ENCODE data around the gene CST11.

The CST11 gene

GRCh38 chr20:23453549-23454543 is 1.2 kb upstream of the CST11 start:
- DNase-seq = no peak

DNA sequence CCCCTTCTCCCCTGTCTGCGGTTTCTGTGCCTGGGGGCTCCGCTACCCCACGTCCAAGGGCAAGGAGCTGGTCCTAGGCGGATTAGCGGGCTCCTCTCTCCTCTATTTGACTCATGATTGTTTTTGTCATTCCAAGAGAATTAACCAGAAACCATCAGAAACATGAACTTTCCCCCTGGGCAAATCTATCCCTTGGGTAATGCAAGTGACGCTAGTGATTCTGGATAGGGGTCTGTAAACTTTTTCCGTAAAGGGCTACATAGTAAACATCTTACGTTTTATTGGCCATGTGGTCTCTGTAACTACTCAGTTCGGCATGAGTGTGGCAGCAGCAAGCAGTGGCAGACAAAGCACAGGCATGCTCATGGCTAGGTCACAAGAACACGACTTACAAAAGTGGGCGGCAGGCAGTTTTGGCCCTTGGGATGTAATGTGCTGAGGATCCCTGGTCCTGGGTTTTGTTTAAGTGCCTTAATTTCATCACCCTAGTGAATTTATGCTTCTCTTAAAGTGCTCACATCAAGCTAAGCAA is 654 bp downstream of the CST11 start:
- DNase-seq = no peak

GRCh38 chr20:23450877-23451276 is 1.8 kb downstream of the CST11 start:
- no peak for DNase-seq

- DNase-seq = no peak
Measured at GRCh38 chr20:23449421-23449820, 3.3 kb downstream of the CST11 start.

- no peak for DNase-seq
Measured at GRCh38 chr20:23448167-23448566, 4.5 kb downstream of the CST11 start.

- peak; percentile 20 for DNase-seq
Measured at GRCh38 chr20:23446505-23446904, 6.2 kb downstream of the CST11 start.

GRCh38 chr20:23445596-23446217 is 7.0 kb downstream of the CST11 start:
- no peak for DNase-seq

DNA sequence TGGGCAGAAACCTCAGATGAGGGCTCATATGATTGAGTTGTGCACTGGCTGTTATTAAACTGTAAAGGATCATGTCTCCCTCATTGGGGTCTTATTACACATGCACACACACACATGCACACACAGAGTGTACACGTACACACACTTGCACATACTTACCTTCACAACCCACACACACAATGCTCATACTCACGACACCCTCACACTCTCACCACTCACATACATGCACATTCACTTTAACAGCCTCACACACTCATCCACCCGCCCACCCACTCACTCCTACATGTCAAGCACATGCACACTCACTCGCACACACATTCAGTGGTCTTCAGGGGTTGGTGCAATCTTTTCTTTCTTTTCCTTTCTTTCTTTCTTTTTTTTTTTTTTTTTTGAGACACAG is 7.8 kb downstream of the CST11 start:
- no peak for DNase-seq

DNA sequence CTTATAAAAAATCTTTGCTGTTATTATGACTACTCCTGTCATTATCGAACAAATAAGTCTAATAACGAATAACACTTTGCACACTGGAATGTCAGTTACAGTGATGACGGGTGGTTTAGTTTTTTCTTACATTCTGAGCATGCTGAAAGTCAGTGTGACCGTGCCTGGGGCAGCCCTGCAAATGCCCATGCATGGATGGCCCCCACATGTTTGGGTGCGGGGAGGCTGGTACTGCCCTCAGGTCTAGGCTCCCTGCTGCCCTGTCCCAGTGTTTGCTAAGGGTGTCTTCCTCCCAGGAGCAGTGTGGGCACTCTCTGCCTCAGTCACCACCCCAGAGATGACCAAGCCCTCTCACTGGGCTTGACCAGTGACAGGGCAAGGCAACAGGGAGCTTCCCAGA is 10.2 kb downstream of the CST11 start:
- no peak for DNase-seq

DNA sequence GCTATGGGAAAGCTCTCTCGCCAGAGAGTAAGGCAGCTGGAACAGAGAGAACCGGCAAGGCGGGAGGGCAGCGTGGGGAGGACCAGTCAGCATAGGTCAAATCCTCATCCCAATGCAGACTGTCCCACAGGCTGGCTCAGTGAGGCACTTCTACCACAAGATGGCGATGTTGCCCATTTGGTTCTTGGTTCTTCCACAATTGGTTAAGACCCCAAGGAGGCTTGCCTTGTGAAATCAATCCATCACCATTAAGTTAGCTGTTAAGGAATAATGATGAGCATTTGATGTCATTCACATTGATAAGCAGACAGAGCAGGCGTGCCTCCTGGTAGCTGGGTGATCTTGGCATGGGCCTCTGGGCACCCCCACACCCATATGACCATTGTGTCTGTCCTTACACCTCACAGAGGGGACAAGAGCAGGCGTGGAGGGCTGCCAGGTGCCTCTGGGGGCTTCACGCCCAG is 10.8 kb downstream of the CST11 start:
- peak; percentile 69 for DNase-seq

- no peak for DNase-seq
Measured at GRCh38 chr20:23440004-23440403, 12.7 kb downstream of the CST11 start.

DNA sequence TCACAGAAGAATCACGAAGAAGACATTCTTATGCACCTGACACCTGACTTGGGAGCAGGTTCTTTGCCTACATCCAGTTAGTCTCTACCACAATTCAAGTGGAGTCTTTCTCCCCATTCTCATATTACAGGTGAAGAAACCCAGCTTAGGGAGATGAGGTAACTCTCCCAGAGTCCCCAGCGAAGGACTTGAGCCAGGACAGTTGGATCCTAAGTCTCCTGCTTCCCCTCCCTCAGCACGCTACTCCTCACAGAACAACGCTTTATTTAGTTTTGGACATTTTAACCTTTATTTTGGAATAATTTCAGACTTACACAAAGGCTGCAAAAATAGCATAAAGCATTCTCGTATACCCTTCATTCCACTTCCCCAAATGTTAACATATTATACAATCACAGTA is 14.0 kb downstream of the CST11 start:
- no peak for DNase-seq

- no peak for DNase-seq
Measured at GRCh38 chr20:23437126-23437899, 15.4 kb downstream of the CST11 start.

- DNase-seq = peak; percentile 53
Measured at GRCh38 chr20:23436681-23437080, 16.0 kb downstream of the CST11 start.

DNA sequence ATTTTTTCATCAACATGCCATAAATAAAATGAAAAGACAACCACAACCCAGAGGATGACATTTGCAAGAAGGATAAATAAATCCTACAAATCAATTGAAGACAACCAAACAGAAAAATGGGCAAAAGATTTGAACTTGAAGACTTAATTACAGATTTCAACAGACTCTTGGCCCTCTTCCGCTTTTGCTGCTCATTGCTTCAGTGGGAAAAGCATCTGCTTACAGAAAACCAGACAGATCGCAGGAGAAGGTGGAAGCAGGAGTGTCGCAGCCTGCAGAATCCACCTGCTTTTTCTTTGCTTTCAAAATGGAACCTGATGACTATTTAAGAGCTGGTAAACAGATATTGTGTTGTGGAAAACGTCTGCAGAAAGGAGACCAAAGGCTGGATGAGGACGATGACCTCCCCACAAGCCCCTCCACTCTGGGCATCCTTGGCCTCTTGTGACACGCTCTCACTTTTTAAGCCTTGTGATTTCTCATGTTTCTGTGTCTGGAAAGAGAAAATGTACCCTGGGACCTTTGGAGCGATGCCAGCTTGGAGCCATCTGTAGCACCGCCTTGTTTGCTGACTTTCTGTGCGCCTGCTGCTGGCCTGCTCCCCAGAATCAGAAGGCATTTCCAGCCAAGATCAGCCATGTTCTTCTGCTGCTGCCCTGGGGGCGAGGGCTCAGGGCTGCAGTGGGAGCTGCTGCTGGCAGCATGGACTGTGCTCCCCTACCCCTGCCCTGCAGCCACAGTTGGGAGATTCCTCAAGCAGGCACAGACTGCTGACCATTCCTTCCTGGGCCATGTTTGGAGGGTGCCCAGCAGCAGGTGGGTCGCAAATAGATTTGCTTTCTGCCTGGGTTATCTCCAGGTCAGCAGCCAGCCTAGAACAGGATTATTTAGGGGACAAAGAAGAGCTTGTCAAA is 16.8 kb downstream of the CST11 start:
- DNase-seq = no peak

DNA sequence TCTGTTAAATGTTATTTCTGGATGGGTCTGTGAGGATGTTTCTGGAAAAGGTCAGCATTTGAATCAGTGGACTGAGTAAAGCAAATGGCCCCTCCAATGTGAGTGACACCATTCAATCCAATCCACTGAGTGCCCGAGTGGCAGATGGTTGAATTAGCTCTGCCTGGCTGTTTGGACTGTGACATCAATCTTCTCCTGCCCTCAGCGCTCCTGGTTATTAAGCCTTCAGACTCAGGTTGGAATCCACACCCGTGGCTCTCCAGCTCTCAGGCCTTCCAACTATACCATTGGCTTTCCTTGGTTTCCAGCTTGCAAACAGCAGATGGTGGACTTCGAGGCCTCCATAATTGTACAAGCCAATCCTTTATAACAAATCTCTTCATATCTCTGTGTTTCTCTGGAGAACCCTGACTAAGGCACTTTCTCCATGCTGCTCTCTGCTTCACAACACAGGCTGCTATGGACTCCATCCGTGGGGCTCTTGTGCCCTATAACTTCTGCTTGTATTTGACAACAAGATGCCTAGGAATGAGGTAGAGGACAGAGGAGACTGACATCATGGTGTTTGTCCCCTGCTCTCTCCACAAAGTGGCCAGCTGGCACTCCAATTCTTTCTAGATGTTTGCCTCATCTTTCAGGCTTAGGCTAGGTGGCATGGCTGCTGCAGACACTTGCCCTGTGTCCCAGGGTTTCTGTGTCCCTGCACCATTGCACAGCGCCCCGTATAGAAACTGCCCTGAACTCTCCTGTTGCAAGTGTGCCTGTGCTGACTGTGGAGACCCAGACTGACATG is 18.0 kb downstream of the CST11 start:
- no peak for DNase-seq

GRCh38 chr20:23433628-23434027 is 19.0 kb downstream of the CST11 start:
- no peak for DNase-seq

GRCh38 chr20:23425129-23425528 is 27.5 kb downstream of the CST11 start:
- DNase-seq = no peak

- peak; percentile 82 for DNase-seq
Measured at GRCh38 chr20:23420943-23421931, 31.4 kb downstream of the CST11 start, which contains the start of gene NAPB. TSS of gene NAPB (minus strand) at chr20:23421488. CDS start at chr20:23421402, 86 bp downstream.
